ENCODE measurements around the gene GPATCH8. TPM values are rescaled to one million over a fixed set of nuclear protein-coding genes. Genes with fewer than 3 reads are reported as not detected.

Gene GPATCH8
- total and polyA plus RNA-seq, 2 experiments from 2014 or later, result 34.7 to 38.7 TPM

GRCh38 chr17:44348988-44349364 is 154.2 kb downstream of the GPATCH8 start:
- Histone ChIP-seq H3K36me3 (no peaks in the 10 kb centered on the region), H3K27ac (no peak overlapping the region), H3K4me3 (no peak overlapping the region), H3K4me1 (ENCODE audit: low read depth) (no peaks in the 10 kb centered on the region), H3K9me3 (ENCODE audit: low read depth) (no peaks in the 10 kb centered on the region), H3K27me3 (no peaks in the 10 kb centered on the region)
- no peak for DNase-seq (ENCODE audit: low read depth in 1 of 2, low spot score in 1 of 2)
- no peak for TF ChIP-seq CTCF (IDR thresholded peaks at IDR 0.05; ENCODE audit: low read depth, low read length)

DNA sequence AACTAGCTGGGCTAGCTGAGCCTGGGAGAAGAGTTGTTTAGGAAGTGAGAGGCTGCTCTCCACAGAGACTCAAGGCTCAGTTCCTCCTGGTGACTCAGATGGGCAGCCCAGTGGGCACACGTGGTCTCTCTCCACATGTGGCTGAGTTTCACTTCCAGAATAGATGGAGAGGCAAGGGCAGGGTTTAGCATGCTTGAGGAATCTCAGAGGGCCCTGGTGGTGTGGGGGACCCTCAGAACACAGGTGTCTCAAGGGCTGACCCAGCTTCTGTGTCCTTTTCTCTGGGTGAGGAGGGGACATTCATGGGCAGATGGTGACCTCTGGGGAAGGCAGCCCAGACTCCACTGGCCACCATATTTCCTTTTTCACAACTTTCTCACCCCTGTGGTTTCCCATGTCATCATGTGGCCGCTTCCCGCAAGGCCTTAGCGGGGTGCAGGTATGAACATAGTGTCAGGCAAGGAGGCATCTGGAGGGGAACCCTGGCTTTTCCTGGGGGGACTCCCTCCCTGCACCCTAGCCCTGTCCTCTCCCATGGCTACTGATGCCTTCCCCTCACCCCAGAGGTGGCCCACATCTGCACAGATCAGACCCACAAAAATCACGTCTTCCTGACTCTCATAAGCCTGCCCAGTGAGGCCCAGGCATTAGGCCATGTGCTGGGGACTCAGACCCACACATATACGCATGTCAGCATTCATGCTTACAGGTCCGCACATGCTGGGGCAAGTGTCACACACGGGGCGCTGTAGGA is 154.8 kb downstream of the GPATCH8 start:
- no peaks in the 10 kb centered on the region for H3K27me3 ChIP-seq
- no peaks in the 10 kb centered on the region for H3K9me3 ChIP-seq (ENCODE audit: low read depth)
- no peak overlapping the region for H3K27ac ChIP-seq
- H3K4me1 ChIP-seq (ENCODE audit: low read depth), result no peaks in the 10 kb centered on the region
- no peak overlapping the region for H3K4me3 ChIP-seq
- no peaks in the 10 kb centered on the region for H3K36me3 ChIP-seq
- TF ChIP-seq CTCF (IDR thresholded peaks at IDR 0.05; ENCODE audit: low read depth, low read length), result no peak
- DNase-seq (ENCODE audit: low read depth in 1 of 2, low spot score in 1 of 2), result no peak

Other genes with a start within 250 kb of the GPATCH8 start
- gene SLC4A1, start 235.3 kb downstream of the GPATCH8 start, total RNA-seq, result not detected in 2 replicates
- gene SLC4A1, start 235.3 kb downstream of the GPATCH8 start, polyA plus RNA-seq, result not detected in 2 replicates
- gene RUNDC3A, start 194.8 kb downstream of the GPATCH8 start, total RNA-seq, result 2.3 and 5.8 TPM in 2 replicates
- gene RUNDC3A, start 194.8 kb downstream of the GPATCH8 start, polyA plus RNA-seq, result 0.99 and 1.9 TPM in 2 replicates
- 228 and 243 TPM in 2 replicates for gene SLC25A39, start 178.6 kb downstream of the GPATCH8 start, total RNA-seq
- gene SLC25A39, start 178.6 kb downstream of the GPATCH8 start, polyA plus RNA-seq, result 252 and 284 TPM in 2 replicates
- gene GRN, start 158.1 kb downstream of the GPATCH8 start, total RNA-seq, result 274 and 275 TPM in 2 replicates
- gene GRN, start 158.1 kb downstream of the GPATCH8 start, polyA plus RNA-seq, result 353 and 377 TPM in 2 replicates
- 45.1 and 49.5 TPM in 2 replicates for gene FAM171A2, start 139.6 kb downstream of the GPATCH8 start, total RNA-seq
- 38.6 and 43.2 TPM in 2 replicates for gene FAM171A2, start 139.6 kb downstream of the GPATCH8 start, polyA plus RNA-seq
- gene ITGA2B, start 113.8 kb downstream of the GPATCH8 start, total RNA-seq, result 2.0 and 11.0 TPM in 2 replicates
- 0.56 and 6.7 TPM in 2 replicates for gene ITGA2B, start 113.8 kb downstream of the GPATCH8 start, polyA plus RNA-seq
- gene FZD2, start 54.1 kb upstream of the GPATCH8 start, total RNA-seq, result 47.1 and 47.4 TPM in 2 replicates
- 51.5 and 63.4 TPM in 2 replicates for gene FZD2, start 54.1 kb upstream of the GPATCH8 start, polyA plus RNA-seq
- 0.21 and 0.46 TPM in 2 replicates for gene MEIOC, start 153.1 kb upstream of the GPATCH8 start, total RNA-seq
- 1.1 and 2.3 TPM in 2 replicates for gene MEIOC, start 153.1 kb upstream of the GPATCH8 start, polyA plus RNA-seq
- gene CCDC43, start 186.4 kb upstream of the GPATCH8 start, total RNA-seq, result 31.0 and 33.4 TPM in 2 replicates
- 27.7 and 39.2 TPM in 2 replicates for gene CCDC43, start 186.4 kb upstream of the GPATCH8 start, polyA plus RNA-seq
- gene DBF4B, start 205.3 kb upstream of the GPATCH8 start, total RNA-seq, result 12.2 and 26.8 TPM in 2 replicates
- 15.3 and 23.2 TPM in 2 replicates for gene DBF4B, start 205.3 kb upstream of the GPATCH8 start, polyA plus RNA-seq

All from cardiac muscle cell (in vitro differentiated cells and primary cell).